Stimulated activated CD4-positive, alpha-beta T cell treated with anti-CD3 and anti-CD28 coated beads, Interleukin-4, amount 100 ng/mL, for 4 hours (primary cell): ENCODE results near the gene JAG1.

Source experiments
- DNase-seq, 2 experiments: peaks; one replicate each; pipeline ENCODE4 v3.0.0-alpha.2; 2020

The JAG1 gene

GRCh38 chr20:10673842-10674683 lies at the start of gene JAG1:
TSS of gene JAG1 (minus strand) at chr20:10673999. CDS start at chr20:10673530, 469 bp downstream.
- peak in 1 of 2 experiments; percentile 33 for DNase-seq

DNA sequence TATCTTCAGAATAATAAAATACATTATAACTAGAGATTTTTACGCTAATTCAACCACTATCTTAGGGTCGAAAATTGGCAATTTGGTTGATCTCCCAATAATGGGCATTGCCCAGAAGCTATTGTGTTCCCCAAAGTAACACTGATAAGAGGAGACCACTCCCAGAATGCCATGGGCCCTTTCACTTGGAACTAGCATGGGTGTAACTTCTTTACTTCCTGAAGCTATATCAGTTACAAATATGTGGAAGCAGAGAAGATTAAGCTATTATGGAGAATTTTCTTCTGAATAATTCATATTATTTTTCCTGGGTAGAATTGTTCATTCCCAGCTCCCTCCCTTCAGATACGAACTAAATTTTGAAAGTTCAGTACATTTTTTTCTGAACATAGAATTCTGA lies 48.2 kb upstream of the JAG1 start:
- no peak for DNase-seq

GRCh38 chr20:10721137-10721896 lies 47.5 kb upstream of the JAG1 start:
- no peak for DNase-seq

- no peak for DNase-seq
These were observed 46.8 kb upstream of the JAG1 start for GRCh38 chr20:10720565-10720964.

- DNase-seq, result no peak
These were observed 46.1 kb upstream of the JAG1 start for GRCh38 chr20:10719740-10720385.

GRCh38 chr20:10718661-10719060 lies 44.9 kb upstream of the JAG1 start:
- DNase-seq, result no peak

DNA sequence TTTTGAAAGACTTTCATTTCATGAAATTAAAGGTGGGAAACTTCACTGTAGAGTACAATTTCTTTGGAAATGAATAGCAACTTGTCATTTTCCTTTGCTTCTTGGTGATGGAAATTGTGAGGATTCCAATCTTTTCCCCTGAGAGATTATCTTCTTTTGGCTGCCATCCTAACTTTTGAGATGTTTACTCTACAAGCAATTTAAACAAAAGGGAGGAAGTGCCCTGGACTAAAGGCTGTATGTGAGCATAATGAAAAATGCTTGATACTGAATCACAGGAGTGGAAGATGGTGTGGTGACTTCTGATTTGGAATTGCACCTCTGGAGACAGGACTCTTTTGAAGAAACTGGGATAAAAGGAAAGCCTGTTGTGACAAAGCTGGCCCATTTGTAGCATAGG lies 43.1 kb upstream of the JAG1 start:
- DNase-seq, result no peak

DNA sequence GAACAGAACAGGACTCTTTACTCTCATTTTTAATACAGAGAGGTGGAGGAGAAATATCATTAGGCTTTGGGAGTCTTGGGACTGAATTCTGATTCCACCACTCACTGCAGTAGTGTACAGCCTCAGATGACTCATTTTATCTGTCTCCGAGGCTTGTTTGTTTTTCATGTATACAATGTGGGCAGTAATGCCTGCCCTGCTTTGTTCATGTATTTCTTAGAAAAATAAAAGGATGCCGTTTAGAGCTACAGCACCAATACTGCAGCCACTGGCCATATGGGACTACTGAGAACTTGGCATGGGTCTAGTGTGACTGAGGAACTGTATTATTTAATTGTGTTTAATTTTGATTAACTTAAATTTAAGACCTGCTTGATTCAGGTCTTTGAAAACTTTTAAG lies 41.2 kb upstream of the JAG1 start:
- no peak for DNase-seq

- DNase-seq, result no peak
These were observed 40.6 kb upstream of the JAG1 start for GRCh38 chr20:10714236-10714975.

DNA sequence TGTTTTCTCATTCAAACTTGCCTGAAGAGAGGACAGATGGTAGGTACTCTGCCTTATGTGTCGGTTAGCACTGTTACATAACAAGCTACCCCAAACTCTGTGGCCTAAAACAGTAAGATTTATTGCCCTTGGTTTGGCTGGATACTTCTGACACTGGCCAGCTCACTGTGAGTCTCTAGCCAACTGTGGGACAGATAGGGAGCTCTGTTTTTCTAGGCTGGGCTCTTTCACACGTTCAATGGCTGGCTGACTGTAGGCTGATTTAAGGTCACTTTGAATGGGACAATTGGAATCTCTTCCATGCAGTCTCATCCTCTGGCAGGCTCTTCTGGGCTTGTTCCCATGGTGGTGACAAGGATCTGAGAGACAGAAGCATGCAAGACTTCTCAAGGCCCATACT lies 39.4 kb upstream of the JAG1 start:
- no peak for DNase-seq

GRCh38 chr20:10711903-10712451 lies 38.2 kb upstream of the JAG1 start:
- no peak for DNase-seq

DNA sequence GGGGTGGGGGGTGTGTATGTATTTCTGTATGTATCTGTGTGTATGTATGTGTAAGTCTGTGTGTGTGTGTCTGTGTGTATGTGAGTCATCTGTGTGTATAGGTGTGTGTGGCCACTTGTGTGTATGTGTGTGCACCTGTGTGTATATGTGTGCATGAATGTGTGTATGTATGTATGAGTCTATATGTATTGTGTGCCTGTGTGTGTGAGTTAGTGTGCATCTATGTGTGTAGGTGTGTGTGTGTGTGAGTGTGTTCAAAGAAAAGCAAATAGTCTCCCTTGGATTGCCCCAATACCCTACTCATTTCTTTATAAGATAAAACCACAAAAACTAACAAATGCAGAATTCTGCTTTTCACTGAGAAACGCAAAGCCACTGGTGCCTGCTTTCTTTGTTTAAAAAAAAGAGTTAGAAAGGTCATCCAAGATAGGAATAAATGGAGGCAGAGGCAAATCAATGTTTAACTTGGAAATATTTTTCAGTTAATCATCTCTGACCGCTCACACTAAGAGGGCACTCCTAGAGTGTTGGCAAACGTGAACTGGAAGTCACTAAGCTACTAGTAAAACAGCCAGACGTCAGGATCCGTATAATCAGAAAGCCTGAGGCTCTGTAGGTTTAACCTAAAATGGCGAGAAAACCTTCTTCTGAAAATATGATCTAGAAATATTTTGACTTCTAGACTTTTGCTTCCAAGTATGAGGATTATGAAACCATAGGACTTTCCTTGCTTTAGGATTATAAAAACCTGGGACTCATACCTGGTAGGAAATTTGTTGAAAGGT lies 37.4 kb upstream of the JAG1 start:
- DNase-seq, result no peak

DNA sequence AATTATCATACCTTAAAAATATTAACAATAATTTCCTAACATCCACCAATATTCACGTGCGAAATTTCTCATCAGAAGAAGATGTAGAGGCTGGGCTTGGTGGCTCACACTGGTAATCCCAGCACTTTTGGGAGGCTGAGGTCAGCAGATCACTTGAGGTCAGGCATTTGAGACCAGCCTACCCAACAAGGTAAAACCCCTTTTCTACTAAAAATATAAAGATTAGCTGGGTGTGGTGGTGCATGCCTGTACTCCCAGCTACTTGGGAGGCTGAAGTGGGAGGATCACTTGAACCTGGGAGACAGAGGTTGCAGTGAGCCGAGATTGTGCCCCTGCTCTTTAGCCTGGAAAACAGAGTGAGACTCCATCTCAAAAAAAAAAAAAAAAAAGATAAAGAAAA lies 36.1 kb upstream of the JAG1 start:
- DNase-seq, result no peak

DNA sequence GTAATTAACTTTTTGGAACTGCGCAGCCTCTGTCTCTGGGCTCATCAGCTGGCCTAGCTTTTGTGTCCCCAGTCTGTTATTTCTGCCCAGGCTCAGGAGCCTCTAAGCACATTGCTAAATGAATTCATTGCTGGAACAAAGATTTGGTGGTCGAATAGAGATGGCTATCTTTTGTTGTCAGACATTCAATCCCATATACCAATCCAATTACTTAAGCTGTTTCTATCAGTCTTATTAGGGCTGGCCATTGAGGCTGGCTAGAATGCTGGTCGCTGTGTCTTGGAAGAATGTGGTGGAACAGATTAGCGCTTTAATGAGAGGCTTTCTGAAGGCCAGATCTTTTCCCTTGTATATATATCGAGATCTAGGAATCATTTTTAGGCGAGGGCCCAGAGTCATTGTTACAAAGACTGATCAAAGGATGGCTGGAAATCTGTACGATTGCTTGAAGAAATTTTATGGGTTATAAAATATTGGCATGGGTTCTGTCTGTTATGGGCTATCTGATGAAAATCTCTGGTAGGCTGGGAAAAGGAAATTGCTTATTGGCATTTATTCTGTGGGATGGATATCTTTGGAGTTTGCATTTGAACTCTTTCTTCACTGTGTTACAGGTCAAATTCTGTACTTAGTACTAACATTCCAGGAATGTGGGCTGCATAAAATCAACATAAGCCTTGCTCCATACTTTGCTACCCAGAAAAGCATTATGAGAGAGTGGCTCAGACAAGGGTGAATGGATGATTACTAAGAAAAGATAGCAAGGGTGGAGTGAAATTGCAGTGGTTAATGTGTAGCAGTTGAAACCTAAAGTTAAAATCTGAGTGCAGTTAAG lies 34.8 kb upstream of the JAG1 start:
- no peak for DNase-seq

GRCh38 chr20:10707791-10708190 lies 34.0 kb upstream of the JAG1 start:
- DNase-seq, result no peak

DNA sequence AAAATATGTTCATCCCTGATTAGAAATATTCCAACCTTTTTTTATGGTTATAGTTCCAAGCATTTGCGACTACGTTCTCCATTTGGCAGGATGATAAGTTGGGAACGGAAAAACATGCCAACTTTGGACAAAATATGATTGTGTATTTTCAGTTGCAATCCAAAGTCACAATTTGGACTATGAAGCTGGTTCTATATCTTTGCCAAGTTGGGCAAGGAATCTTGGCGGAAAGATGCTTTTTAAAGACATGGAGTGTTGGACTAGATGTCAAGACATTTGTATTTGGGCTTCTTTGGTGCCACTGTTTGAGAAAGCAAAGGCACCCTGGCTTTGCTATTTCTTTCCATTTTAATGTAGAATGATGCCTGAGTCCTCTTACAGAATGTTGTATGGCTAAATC lies 33.3 kb upstream of the JAG1 start:
- DNase-seq, result no peak

DNA sequence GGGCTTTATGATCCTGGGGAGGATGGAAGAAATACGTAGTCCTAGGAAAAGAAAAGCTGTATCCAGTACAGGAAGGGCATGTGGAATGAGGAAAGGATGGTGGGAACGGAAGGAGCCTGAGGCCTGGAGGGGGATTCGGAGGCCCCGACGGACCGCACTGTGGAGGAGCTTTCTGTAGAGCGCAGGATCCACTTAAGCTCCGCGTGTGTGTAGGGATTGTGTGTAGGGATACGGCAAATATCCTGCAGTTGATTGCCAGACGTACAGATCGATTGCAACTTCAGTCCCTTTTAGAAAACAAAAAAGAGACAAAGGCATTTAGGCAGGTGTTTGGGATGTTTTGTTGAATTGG lies 32.6 kb upstream of the JAG1 start:
- no peak for DNase-seq

- no peak for DNase-seq
These were observed 32.1 kb upstream of the JAG1 start for GRCh38 chr20:10705801-10706459.

DNA sequence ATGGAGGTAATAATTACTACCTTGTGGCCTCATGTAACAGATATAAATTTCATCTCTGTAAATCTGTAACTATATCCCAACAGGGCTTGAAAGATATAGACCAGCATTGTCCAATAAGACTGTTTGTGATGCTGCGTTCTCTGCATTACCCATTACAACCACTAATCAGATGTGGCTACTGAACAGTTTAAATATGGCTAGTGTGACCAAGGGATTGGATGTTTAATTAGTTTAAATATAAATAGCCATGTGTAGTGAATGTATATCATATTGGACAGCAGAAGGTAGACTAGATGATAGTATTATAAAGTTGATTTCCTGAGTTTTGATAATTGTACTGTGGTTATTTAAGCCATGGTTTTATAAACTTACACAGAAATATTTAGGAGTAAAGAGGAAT lies 27.8 kb upstream of the JAG1 start:
- no peak for DNase-seq

DNA sequence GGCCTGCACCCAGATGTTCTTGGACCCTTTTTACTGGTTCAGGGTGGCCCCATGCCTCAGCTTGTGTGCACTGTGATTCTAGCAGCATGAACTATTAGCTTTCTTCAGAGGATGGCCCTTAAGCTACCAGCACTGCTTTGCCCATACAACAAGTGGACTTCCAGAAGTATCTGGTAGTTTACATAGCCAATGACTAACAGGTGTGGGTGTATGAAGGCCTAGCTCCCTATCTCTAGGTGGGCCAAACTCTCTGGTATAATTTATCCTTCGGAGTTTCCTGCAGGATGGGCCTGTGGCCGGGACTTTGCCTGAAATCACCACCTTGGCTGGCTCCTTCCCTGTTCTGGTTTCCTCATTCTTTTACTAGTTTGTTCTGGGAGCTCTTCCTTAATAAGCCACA lies 26.1 kb upstream of the JAG1 start:
- DNase-seq, result no peak

GRCh38 chr20:10699489-10699888 lies 25.7 kb upstream of the JAG1 start:
- DNase-seq, result no peak
